ENCODE measurements around the gene FCHSD1.

DNA sequence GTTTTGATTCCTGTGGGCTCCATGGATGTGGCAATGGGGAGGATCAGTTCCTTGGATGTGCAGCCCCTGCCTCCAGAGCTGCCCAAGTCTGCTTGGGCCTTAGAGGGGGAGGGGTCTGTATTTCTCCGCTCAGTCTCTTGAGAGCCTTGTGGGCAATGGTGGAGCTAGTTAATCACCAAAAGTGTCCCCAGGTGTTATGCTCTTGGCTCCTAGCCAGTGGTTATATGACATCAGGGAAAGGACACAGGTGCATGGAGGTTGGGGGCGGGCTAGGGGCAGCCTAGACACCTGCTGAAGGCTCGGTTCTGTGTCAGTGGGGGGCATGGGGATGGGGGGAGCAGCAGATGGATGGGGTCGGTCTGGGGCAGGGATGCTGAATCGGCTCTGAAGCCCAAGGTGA lies 43.3 kb upstream of the FCHSD1 start:
- TF ChIP-seq, protein P1, sequence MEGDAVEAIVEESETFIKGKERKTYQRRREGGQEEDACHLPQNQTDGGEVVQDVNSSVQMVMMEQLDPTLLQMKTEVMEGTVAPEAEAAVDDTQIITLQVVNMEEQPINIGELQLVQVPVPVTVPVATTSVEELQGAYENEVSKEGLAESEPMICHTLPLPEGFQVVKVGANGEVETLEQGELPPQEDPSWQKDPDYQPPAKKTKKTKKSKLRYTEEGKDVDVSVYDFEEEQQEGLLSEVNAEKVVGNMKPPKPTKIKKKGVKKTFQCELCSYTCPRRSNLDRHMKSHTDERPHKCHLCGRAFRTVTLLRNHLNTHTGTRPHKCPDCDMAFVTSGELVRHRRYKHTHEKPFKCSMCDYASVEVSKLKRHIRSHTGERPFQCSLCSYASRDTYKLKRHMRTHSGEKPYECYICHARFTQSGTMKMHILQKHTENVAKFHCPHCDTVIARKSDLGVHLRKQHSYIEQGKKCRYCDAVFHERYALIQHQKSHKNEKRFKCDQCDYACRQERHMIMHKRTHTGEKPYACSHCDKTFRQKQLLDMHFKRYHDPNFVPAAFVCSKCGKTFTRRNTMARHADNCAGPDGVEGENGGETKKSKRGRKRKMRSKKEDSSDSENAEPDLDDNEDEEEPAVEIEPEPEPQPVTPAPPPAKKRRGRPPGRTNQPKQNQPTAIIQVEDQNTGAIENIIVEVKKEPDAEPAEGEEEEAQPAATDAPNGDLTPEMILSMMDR (IDR thresholded peaks at IDR 0.05; ENCODE audit: borderline replicate concordance, extremely low read depth, low read length, poor library complexity, severe bottlenecking): no peak
- no peak for TF ChIP-seq EZH2 (IDR thresholded peaks at IDR 0.05; ENCODE audit: borderline replicate concordance, low read depth, low read length, severe bottlenecking)
